GM23338 (cell line): Measurements from ENCODE around the gene OTUB2.

Source experiments
- CREB1 ChIP-seq: fragments of 250-450 bp; sonication (Bioruptor Pico); IDR thresholded peaks from 2 replicates; pipeline ENCODE4 v1.5.0; 2020; ENCODE audit warnings: low read depth, mild to moderate bottlenecking, moderate library complexity
- EZH2 ChIP-seq: fragments of 200-600 bp; sonication (generic); IDR thresholded peaks from one replicate; pipeline ENCODE4 v1.8.0; 2017; ENCODE audit warnings: antibody characterized with exemption, mild to moderate bottlenecking, low read depth; ENCODE audit not compliant: unreplicated experiment
- EZH2phosphoT487 ChIP-seq: fragments of 200-600 bp; sonication (generic); IDR thresholded peaks from one replicate; pipeline ENCODE4 v1.8.1; 2018; ENCODE audit warnings: antibody characterized with exemption; ENCODE audit not compliant: unreplicated experiment
- POLR2AphosphoS5 ChIP-seq: IDR thresholded peaks from 2 replicates; pipeline ENCODE4 v1.6.1; 2016; ENCODE audit warnings: antibody characterized with exemption, low read depth
- STAT1 ChIP-seq: IDR thresholded peaks from one replicate; pipeline ENCODE4 v1.6.1; 2016; ENCODE audit warnings: antibody characterized with exemption; ENCODE audit not compliant: unreplicated experiment
- ZNF114 ChIP-seq: fragments of 250-450 bp; sonication (Bioruptor Pico); IDR thresholded peaks from 2 replicates; pipeline ENCODE4 v1.5.0; 2020; ENCODE audit warnings: mild to moderate bottlenecking, moderate library complexity
- TF ChIP-seq, protein P1 (sequence below), 2 experiments: fragments of 200-600 bp in 1 of 2; sonication (generic) in 1 of 2; conservative IDR thresholded peaks; 2 replicates each; pipeline versions ENCODE4 v1.5.1 to v1.6.1; 2016 to 2017; ENCODE audit warnings: antibody characterized with exemption in 2 of 2, low read depth in 2 of 2, mild to moderate bottlenecking in 2 of 2, moderate library complexity in 1 of 2
- TF ChIP-seq, protein P2 (sequence below): IDR thresholded peaks from one replicate; pipeline ENCODE4 v1.6.1; 2018; ENCODE audit warnings: antibody characterized with exemption; ENCODE audit not compliant: unreplicated experiment
- TF ChIP-seq, protein P3 (sequence below): IDR thresholded peaks from 2 replicates; pipeline ENCODE4 v1.6.1; 2016; ENCODE audit warnings: antibody characterized with exemption
- TF ChIP-seq, protein P4 (sequence below): fragments of 250-450 bp; sonication (Bioruptor Pico); IDR thresholded peaks from 2 replicates; pipeline ENCODE4 v1.5.0; 2020; ENCODE audit warnings: mild to moderate bottlenecking, moderate library complexity

DNA sequence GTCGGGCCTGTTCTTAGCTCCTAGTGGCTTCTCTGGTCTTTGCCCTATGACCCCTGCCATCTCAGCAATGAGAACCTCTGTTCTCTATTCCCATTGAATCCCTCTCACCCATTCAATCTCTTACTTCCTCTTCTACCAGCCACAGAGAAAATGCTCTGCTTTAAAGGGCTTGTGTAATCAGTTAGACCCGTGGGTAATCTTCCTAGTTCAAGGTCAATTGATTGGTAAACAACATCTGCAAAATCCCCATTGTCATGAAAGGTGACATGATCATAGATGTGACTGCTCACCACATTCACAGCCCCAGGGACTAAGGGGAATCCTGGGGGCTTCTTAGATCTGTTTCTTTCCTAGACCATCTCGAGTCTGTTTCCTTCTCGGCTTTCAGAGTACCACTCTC, 36.2 kb upstream of the OTUB2 start:
- TF ChIP-seq, protein P1, sequence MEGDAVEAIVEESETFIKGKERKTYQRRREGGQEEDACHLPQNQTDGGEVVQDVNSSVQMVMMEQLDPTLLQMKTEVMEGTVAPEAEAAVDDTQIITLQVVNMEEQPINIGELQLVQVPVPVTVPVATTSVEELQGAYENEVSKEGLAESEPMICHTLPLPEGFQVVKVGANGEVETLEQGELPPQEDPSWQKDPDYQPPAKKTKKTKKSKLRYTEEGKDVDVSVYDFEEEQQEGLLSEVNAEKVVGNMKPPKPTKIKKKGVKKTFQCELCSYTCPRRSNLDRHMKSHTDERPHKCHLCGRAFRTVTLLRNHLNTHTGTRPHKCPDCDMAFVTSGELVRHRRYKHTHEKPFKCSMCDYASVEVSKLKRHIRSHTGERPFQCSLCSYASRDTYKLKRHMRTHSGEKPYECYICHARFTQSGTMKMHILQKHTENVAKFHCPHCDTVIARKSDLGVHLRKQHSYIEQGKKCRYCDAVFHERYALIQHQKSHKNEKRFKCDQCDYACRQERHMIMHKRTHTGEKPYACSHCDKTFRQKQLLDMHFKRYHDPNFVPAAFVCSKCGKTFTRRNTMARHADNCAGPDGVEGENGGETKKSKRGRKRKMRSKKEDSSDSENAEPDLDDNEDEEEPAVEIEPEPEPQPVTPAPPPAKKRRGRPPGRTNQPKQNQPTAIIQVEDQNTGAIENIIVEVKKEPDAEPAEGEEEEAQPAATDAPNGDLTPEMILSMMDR (conservative IDR thresholded peaks at IDR 0.05; ENCODE audit: low read depth in 2 of 2), result no peak
- no peak for TF ChIP-seq CREB1 (CRISPR knock-in tag)
- TF ChIP-seq EZH2, result no peak
- TF ChIP-seq STAT1, result no peak
- TF ChIP-seq POLR2AphosphoS5, result no peak
- TF ChIP-seq, protein P2, sequence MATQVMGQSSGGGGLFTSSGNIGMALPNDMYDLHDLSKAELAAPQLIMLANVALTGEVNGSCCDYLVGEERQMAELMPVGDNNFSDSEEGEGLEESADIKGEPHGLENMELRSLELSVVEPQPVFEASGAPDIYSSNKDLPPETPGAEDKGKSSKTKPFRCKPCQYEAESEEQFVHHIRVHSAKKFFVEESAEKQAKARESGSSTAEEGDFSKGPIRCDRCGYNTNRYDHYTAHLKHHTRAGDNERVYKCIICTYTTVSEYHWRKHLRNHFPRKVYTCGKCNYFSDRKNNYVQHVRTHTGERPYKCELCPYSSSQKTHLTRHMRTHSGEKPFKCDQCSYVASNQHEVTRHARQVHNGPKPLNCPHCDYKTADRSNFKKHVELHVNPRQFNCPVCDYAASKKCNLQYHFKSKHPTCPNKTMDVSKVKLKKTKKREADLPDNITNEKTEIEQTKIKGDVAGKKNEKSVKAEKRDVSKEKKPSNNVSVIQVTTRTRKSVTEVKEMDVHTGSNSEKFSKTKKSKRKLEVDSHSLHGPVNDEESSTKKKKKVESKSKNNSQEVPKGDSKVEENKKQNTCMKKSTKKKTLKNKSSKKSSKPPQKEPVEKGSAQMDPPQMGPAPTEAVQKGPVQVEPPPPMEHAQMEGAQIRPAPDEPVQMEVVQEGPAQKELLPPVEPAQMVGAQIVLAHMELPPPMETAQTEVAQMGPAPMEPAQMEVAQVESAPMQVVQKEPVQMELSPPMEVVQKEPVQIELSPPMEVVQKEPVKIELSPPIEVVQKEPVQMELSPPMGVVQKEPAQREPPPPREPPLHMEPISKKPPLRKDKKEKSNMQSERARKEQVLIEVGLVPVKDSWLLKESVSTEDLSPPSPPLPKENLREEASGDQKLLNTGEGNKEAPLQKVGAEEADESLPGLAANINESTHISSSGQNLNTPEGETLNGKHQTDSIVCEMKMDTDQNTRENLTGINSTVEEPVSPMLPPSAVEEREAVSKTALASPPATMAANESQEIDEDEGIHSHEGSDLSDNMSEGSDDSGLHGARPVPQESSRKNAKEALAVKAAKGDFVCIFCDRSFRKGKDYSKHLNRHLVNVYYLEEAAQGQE, result no peak
- TF ChIP-seq, protein P3, sequence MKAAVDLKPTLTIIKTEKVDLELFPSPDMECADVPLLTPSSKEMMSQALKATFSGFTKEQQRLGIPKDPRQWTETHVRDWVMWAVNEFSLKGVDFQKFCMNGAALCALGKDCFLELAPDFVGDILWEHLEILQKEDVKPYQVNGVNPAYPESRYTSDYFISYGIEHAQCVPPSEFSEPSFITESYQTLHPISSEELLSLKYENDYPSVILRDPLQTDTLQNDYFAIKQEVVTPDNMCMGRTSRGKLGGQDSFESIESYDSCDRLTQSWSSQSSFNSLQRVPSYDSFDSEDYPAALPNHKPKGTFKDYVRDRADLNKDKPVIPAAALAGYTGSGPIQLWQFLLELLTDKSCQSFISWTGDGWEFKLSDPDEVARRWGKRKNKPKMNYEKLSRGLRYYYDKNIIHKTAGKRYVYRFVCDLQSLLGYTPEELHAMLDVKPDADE, result no peak
- no peak for TF ChIP-seq ZNF114 (CRISPR knock-in tag)
- no peak for TF ChIP-seq EZH2phosphoT487
- TF ChIP-seq, protein P4, sequence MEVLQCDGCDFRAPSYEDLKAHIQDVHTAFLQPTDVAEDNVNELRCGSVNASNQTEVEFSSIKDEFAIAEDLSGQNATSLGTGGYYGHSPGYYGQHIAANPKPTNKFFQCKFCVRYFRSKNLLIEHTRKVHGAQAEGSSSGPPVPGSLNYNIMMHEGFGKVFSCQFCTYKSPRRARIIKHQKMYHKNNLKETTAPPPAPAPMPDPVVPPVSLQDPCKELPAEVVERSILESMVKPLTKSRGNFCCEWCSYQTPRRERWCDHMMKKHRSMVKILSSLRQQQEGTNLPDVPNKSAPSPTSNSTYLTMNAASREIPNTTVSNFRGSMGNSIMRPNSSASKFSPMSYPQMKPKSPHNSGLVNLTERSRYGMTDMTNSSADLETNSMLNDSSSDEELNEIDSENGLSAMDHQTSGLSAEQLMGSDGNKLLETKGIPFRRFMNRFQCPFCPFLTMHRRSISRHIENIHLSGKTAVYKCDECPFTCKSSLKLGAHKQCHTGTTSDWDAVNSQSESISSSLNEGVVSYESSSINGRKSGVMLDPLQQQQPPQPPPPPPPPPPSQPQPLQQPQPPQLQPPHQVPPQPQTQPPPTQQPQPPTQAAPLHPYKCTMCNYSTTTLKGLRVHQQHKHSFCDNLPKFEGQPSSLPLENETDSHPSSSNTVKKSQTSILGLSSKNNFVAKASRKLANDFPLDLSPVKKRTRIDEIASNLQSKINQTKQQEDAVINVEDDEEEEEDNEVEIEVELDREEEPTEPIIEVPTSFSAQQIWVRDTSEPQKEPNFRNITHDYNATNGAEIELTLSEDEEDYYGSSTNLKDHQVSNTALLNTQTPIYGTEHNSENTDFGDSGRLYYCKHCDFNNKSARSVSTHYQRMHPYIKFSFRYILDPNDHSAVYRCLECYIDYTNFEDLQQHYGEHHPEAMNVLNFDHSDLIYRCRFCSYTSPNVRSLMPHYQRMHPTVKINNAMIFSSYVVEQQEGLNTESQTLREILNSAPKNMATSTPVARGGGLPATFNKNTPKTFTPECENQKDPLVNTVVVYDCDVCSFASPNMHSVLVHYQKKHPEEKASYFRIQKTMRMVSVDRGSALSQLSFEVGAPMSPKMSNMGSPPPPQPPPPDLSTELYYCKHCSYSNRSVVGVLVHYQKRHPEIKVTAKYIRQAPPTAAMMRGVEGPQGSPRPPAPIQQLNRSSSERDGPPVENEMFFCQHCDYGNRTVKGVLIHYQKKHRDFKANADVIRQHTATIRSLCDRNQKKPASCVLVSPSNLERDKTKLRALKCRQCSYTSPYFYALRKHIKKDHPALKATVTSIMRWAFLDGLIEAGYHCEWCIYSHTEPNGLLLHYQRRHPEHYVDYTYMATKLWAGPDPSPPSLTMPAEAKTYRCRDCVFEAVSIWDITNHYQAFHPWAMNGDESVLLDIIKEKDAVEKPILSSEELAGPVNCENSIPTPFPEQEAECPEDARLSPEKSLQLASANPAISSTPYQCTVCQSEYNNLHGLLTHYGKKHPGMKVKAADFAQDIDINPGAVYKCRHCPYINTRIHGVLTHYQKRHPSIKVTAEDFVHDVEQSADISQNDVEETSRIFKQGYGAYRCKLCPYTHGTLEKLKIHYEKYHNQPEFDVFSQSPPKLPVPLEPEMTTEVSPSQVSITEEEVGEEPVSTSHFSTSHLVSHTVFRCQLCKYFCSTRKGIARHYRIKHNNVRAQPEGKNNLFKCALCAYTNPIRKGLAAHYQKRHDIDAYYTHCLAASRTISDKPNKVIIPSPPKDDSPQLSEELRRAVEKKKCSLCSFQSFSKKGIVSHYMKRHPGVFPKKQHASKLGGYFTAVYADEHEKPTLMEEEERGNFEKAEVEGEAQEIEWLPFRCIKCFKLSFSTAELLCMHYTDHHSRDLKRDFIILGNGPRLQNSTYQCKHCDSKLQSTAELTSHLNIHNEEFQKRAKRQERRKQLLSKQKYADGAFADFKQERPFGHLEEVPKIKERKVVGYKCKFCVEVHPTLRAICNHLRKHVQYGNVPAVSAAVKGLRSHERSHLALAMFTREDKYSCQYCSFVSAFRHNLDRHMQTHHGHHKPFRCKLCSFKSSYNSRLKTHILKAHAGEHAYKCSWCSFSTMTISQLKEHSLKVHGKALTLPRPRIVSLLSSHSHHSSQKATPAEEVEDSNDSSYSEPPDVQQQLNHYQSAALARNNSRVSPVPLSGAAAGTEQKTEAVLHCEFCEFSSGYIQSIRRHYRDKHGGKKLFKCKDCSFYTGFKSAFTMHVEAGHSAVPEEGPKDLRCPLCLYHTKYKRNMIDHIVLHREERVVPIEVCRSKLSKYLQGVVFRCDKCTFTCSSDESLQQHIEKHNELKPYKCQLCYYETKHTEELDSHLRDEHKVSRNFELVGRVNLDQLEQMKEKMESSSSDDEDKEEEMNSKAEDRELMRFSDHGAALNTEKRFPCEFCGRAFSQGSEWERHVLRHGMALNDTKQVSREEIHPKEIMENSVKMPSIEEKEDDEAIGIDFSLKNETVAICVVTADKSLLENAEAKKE, result no peak
